ENCODE data around the gene CTSZ. TPM values are rescaled to one million over a fixed set of nuclear protein-coding genes. Genes with fewer than 3 reads are reported as not detected.

The CTSZ gene
- total RNA-seq, 2 experiments from 2014 or later = 14.7 to 17.7 TPM

DNA sequence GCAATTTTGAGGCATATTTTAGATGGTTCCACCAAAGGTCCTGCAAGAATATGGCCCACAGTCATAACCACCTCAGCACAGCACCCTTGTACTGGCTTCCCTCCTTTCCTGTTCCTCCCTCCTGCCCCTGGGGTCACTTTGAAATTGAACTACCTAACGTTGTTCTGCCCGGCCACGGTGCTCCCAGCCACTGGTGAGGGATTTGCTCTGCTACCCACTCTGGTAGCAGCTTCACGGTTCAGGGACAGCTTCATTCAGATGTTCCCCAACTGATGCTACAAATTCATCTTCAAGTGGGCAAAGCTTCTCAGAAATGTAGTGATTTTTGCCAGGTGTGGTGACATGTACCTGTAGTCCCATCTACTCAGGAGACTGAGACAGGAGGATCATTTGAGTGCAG lies 33.9 kb downstream of the CTSZ start:
- intact Hi-C loops (cut with DNase I, micrococcal nuclease) = no loop called here
- Histone ChIP-seq H3K9me3 (ENCODE audit: control insufficient read depth in 1 of 2, insufficient read depth in 1 of 2, low read length in 2 of 2) (peaks cover 6 to 17% of the 10 kb centered on the region in 2 experiments), H3K4me1 (ENCODE audit: insufficient read depth, low read length) (no peaks in the 10 kb centered on the region), H3K4me3 (ENCODE audit: low read length) (no peak overlapping the region), H3K27me3 (ENCODE audit: control insufficient read depth in 1 of 2, insufficient read depth in 2 of 2, low read length in 2 of 2) (no peaks in the 10 kb centered on the region), H3K27ac (ENCODE audit: low read depth in 1 of 2, low read length in 2 of 2) (no peak overlapping the region), H3K36me3 (ENCODE audit: insufficient read depth, low read length) (no peaks in the 10 kb centered on the region)
- ATAC-seq (ENCODE audit: poor library complexity) (no peak), DNase-seq (no peak)
- H3K36me3 Mint-ChIP-seq (ENCODE audit: low read depth) = no peaks in the 10 kb centered on the region
- H3K4me1 Mint-ChIP-seq (ENCODE audit: low read depth) = no peaks in the 10 kb centered on the region
- POLR2A ChIA-PET = no interaction called here
- no peak overlapping the region for H3K4me3 Mint-ChIP-seq
- no peak for TF ChIP-seq CTCF (IDR thresholded peaks at IDR 0.05)
- CTCF ChIA-PET = no interaction called here
- peaks cover 3% of the 10 kb centered on the region for H3K9me3 Mint-ChIP-seq
- no peak overlapping the region for H3K27ac Mint-ChIP-seq
- peaks cover 5% of the 10 kb centered on the region for H3K27me3 Mint-ChIP-seq

- no peak for TF ChIP-seq CTCF (IDR thresholded peaks at IDR 0.05)
- no peak overlapping the region for H3K27ac Mint-ChIP-seq
- Histone ChIP-seq H3K36me3 (ENCODE audit: insufficient read depth, low read length) (no peaks in the 10 kb centered on the region), H3K27me3 (ENCODE audit: control insufficient read depth in 1 of 2, insufficient read depth in 2 of 2, low read length in 2 of 2) (no peaks in the 10 kb centered on the region), H3K9me3 (ENCODE audit: control insufficient read depth in 1 of 2, insufficient read depth in 1 of 2, low read length in 2 of 2) (peaks cover 6 to 17% of the 10 kb centered on the region in 2 experiments), H3K27ac (ENCODE audit: low read depth in 1 of 2, low read length in 2 of 2) (no peak overlapping the region), H3K4me1 (ENCODE audit: insufficient read depth, low read length) (no peaks in the 10 kb centered on the region), H3K4me3 (ENCODE audit: low read length) (no peak overlapping the region)
- no peaks in the 10 kb centered on the region for H3K4me1 Mint-ChIP-seq (ENCODE audit: low read depth)
- no peaks in the 10 kb centered on the region for H3K9me3 Mint-ChIP-seq
- no peaks in the 10 kb centered on the region for H3K36me3 Mint-ChIP-seq (ENCODE audit: low read depth)
- no peak overlapping the region for H3K4me3 Mint-ChIP-seq
- ATAC-seq (ENCODE audit: poor library complexity) = no peak
- ChIA-PET CTCF (no interaction called here), POLR2A (interaction anchor here (0.7 kb wide), 1 partner anchor 32 kb away, joined by 4 read pairs; no protein-coding TSS in a partner anchor)
- intact Hi-C loops (cut with DNase I, micrococcal nuclease) = no loop called here
- DNase-seq = no peak
- H3K27me3 Mint-ChIP-seq = peaks cover 5% of the 10 kb centered on the region
Measured at GRCh38 chr20:58971429-58971828, 35.6 kb downstream of the CTSZ start.

DNA sequence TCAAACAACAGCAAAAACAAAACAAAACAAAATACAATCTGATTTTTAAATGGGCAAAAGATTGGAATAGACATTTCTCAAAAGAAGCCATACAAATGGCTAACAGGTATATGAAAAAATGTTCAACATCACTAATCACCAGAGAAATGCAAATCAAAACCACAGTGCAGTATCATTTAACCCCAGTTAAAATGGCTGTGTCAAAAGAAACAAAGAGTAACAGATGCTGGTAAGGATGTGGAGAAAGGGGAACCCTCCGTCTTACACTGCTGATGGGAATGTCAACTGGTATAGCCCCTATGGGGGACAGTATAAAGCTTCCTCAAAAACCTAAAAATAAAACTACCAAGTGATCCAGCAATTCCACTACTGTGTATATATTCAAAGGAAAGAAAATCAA lies 36.9 kb downstream of the CTSZ start:
- H3K9me3 Mint-ChIP-seq = no peaks in the 10 kb centered on the region
- no peak overlapping the region for H3K4me3 Mint-ChIP-seq
- Histone ChIP-seq H3K27me3 (ENCODE audit: control insufficient read depth in 1 of 2, insufficient read depth in 2 of 2, low read length in 2 of 2) (no peaks in the 10 kb centered on the region), H3K27ac (ENCODE audit: low read depth in 1 of 2, low read length in 2 of 2) (no peak overlapping the region), H3K4me1 (ENCODE audit: insufficient read depth, low read length) (no peaks in the 10 kb centered on the region), H3K4me3 (ENCODE audit: low read length) (no peak overlapping the region), H3K36me3 (ENCODE audit: insufficient read depth, low read length) (no peaks in the 10 kb centered on the region), H3K9me3 (ENCODE audit: control insufficient read depth in 1 of 2, insufficient read depth in 1 of 2, low read length in 2 of 2) (peaks cover 5 to 6% of the 10 kb centered on the region in 2 experiments)
- CTCF ChIA-PET = no interaction called here
- H3K27ac Mint-ChIP-seq = no peak overlapping the region
- intact Hi-C loops (cut with DNase I, micrococcal nuclease) = no loop called here
- DNase-seq (no peak), ATAC-seq (ENCODE audit: poor library complexity) (no peak)
- POLR2A ChIA-PET = interaction anchor here (1.2 kb wide), 1 partner anchor 9 kb away, joined by 3 read pairs; no protein-coding TSS in a partner anchor
- no peaks in the 10 kb centered on the region for H3K36me3 Mint-ChIP-seq (ENCODE audit: low read depth)
- H3K27me3 Mint-ChIP-seq = peaks cover 5% of the 10 kb centered on the region
- TF ChIP-seq CTCF (IDR thresholded peaks at IDR 0.05) = no peak
- H3K4me1 Mint-ChIP-seq (ENCODE audit: low read depth) = no peaks in the 10 kb centered on the region
